Adipose tissue (tissue), 3 donors: ENCODE data around the gene CAPN8. TPM values are rescaled to one million over a fixed set of nuclear protein-coding genes. Genes with fewer than 3 reads are reported as not detected.

Source experiments
- H3K27ac ChIP-seq: one replicate; pipeline ENCODE4 v1.5.1; 2013; ENCODE audit warnings: low read depth, low read length
- WGBS, 3 donors: extraction: QIAGEN DNeasy Blood & Tissue Kit; methylation state at CpG; one replicate each; pipeline ENCODE4 v1.1.7; 2013; 5-methylcytosine and 5-hydroxymethylcytosine counted together
- polyA plus RNA-seq, 3 donors: library from polyadenylated mRNA; stranded (reverse); fragments of 200-250 nt; gene quantifications; one replicate each; pipeline ENCODE4 v1.2.3, GENCODE V29; 2013
- donor health status: healthy with polysubstance abuse.
- donor health status: Bipolar disorder and iron deficiency.
- donor health status: healthy.

The CAPN8 gene
- polyA plus RNA-seq, 3 donors = 0.36 to 22.6 (median 1.0) TPM

DNA sequence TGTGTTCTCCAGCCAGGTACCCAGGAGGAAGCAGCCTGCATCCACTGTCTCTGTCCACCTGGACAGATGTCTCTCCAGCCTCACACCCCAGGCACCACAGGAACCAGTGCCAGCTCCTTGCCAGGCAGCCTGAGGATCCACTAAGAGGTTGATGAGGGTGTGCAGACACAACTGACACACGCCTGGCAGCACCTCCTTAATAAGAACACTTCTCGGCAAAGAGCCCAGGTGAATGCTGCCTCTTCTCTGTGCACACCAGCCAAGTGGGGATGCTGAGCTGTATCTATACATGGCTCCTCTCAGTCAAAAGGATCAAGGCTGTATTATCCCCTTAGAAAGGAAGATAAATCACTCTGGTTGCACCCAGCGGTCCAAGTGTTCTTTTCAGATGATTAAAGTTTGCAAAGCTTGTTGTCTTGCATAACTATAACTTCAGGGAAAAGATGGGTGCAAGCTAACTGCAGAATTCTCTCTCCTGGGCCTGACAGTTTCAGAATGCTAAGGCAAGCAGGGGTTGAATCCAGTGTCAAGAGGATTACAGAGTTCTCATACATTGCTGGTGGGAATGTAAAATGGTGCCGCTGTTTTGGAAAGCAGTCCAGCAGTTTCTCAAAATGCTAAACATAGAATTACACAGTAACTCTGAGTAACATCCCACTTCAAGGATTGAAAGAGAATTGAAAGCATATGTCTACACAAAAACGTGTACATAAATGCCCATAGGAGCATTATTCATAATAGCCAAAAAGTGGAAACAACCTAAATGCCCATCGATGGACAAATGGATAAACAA is 3.7 kb upstream of the CAPN8 start:
- no peak overlapping the region for H3K27ac ChIP-seq
- 71 to 76% (median 76%) methylated on average over 6 of the region's 6 CpGs for WGBS, 3 donors

DNA sequence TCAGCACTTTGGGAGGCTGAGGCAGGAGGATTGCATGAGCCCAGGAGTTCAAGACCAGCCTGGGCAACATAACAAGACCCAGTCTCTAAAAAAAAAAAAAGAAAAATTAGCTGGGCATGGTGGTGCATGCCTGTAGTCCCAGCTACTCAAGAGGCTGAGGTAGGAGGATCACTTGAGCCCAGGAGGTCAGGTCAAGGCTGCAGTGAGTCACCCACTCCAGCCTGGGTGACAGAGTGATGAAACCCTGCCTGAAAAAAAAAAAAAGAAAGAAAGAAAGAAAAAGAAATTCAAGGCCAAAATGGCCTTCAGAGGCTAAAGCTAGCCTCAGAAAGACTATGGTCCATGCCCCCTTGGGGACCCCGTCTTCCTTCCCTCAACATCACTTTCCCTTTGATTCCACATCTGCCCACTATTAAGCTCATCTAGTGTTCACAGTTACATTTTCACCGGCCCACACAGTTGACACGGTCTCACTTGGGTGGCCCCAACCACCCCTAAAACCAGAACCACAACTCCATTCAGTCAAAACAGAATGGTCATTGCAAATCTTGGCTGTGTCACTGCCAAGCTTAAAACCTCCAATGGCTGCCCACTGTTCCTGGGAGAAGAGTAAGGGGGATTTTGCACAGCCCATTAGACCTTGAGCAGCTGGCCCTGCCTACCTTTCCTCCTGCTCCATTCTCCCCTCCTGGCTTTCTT is 2.1 kb upstream of the CAPN8 start:
- H3K27ac ChIP-seq = no peak overlapping the region
- 89 to 98% (median 92%) methylated on average over 3 of the region's 3 CpGs for WGBS, 3 donors

DNA sequence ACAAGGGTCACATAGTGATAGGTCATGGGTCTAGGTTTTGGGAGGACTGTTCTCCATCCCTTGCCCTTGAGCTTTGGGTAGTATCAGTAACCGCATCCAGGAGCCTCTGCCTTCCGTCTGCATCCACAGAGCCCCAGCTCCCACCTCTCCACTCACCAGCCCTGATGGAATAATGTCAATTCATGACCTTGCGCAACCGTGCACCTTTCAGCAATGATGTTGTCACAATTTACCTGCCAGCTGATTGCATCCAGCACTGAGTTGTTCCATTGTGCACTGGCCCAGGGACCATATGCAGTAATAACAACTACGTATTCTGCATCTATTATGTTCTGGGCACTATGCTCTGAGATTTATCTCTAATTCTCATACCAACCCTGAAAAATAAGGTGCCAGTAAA is 1.4 kb downstream of the CAPN8 start:
- 73 to 77% (median 75%) methylated on average over 5 of the region's 5 CpGs for WGBS, 3 donors

DNA sequence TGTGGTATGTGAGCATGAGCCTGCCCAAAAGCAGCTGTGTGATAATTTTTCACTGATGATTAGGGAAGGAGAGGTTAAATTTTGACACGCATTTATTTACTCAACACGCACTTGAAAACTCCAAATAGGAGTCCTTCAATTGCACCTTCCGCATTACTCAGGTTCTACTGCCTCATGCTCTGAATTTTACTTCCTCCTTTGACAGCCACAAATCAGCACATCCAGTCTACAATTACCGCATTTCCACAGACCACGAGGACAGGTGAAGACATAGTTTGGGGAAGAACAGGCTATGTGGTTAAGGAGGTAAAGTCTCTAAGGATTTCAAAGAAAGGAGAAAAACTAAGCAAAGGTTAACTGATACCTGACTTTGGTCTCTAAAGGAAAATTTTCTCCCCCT is 2.6 kb downstream of the CAPN8 start:
- no peak overlapping the region for H3K27ac ChIP-seq
- WGBS, 3 donors = 42 to 57% (median 47%) methylated on average over 5 of the region's 5 CpGs

More for the DNA sequence above, 1.4 kb downstream of the CAPN8 start:
- H3K27ac ChIP-seq = no peak overlapping the region

DNA sequence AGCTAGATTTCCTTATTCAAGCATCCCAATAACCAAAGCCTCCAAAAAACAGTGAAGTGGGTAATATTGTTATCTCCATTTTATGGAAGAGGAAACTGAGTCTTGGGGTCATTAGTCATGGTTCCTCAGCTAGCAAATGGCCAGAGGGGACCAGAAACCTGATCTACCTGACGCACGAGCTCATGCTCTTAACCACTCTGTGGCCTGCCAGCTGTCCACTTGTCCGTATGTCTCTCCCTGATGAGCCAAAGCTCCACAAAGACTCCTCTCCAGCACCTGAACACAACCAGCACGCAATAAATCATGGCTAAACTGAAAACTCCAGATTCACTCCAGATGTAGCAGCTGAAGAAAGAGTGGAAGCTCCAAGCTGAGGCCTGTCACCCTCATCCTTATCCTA is 5.8 kb downstream of the CAPN8 start:
- WGBS, 3 donors = 90 to 95% (median 92%) methylated on average over 4 of the region's 4 CpGs
- no peak overlapping the region for H3K27ac ChIP-seq

DNA sequence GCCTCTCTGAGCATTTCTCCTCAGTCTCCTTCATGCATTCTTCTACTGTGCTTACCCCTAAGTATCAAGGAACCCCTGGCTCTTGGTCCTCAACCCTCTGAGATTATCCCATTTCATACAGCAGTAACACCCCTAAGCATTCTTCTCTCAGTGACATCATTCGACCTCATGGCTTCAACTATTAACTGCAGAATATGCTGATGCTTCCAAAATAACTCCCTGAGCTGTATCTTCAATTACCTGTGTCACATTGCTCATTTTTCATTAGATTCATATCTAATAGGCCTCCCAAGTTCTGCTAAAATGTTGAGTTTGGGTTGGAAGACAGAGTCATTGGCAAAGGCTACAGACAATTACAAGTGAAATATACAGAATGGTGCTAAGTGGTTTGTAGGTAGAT is 7.5 kb downstream of the CAPN8 start:
- no peak overlapping the region for H3K27ac ChIP-seq
- WGBS, 3 donors = 78 to 83% (median 79%) methylated on average over 1 of the region's 1 CpG

DNA sequence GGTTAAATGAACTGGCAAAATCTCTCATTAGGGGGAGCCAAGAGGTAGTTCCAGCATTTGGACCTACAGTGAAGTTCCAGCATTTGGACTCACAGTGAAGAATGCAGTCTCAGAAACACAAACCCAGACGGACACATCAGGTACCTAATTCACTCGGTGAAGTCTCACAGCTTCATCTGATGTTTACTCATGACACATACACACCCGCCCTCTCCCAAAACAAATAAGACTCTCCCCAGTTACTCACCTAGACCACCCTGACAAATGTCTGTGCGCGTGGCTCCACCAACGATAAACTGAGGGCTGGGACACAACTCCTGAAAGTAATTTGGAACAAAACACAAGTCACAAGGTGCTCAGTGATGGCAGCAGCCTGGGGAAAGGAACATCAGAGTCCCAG is 11.4 kb downstream of the CAPN8 start:
- 51 to 77% (median 75%) methylated on average over 6 of the region's 6 CpGs for WGBS, 3 donors
- no peak overlapping the region for H3K27ac ChIP-seq

DNA sequence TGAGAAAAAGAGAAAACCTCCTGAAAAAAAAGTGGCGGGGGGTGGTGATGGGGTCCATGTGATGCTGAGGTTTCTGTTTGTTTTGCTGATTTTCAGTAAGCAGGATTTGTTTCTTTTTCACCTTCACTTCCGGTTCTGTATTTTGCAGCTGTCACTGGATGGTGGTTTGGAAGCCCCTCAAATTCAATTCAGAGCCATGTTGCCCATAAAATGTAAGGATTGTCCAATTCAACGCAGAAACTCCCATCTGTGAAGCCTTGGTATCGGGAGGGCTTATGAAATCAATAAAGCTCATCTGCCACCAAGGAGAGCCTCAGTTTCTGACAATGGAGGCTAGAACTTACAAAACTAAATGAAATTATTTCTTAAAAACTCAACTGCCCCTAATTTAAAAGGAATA is 12.1 kb downstream of the CAPN8 start:
- H3K27ac ChIP-seq = no peak overlapping the region
- WGBS, 3 donors = 95 to 98% (median 96%) methylated on average over 4 of the region's 4 CpGs

DNA sequence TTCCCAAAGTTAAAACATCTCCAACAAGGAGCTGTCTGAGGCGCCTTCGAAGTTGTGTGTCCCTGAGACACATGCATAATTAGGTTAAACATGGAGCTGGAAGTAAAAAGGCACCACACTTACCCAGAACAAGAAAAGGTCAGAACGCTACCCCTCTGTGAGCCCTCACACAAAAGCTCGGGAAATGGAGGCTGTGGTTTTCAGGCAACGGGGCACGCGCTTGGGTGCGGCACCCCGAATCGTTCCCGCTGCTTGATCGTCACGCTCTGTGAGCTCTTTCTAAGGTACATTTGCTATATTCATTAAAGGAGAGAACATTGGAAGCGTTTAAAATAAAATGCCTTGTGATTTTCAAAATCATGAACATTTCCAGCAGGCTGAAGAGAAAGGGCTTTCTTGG is 12.5 kb downstream of the CAPN8 start:
- no peak overlapping the region for H3K27ac ChIP-seq
- WGBS, 3 donors = 95% methylated on average over 14 of the region's 14 CpGs

DNA sequence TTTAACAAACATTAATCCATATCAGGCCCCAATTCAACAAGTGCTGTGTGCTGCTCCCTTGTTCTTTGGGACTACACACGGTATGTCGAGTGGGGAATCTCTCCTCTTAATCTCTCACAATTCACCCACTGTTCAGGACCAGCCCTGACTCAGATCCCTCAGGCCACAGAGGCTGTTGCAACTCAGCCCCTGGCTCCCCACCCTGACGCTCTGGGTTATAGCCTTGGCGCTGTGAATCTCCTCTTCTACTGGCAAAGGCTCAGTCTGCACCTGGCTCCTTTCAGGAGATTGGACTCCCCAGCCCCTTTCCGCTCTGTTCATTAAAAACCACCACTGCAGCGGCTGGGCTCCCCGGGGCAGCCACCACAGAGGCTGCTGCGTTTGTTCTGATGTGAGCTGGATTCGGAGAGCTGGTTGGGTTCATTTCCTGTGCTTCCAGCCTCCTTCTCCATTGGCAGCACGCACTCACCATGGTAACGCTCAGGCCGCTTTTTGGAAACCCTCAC is 13.0 kb downstream of the CAPN8 start:
- WGBS, 3 donors = 77 to 83% (median 83%) methylated on average over 12 of the region's 12 CpGs

DNA sequence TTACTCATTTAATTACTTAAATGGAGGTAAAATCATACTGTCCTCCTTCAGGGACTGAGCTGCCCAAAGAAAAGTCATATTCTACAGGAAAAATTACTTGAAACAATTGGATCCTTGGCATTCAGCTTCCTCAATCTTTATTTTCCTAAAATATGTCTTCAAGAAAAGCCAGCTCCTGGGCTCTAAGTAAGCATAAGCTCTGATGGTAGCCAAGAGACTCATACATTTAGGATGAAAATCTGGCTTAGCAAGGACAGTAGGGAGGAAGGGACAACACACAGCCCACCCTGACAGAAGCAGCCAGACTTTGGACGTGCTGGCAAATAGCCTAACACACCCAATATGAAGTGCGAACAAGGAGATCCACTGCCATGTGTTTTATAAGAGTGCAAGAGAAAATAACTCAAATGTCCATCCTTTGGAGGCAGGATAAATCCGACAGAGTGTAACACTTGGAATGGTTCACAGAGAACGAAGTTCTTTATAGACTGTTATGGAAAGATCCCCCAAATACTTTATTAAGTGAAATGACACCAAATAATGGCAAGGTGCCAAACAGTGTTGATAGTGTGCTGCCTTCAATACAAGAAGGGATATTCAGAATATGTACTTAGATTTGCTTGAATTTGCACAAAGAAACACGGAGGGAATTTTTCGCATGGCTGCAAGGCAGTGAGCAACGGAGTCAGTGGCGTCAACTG is 14.1 kb downstream of the CAPN8 start:
- no peak overlapping the region for H3K27ac ChIP-seq
- 78 to 81% (median 79%) methylated on average over 8 of the region's 8 CpGs for WGBS, 3 donors

More for the DNA sequence above, 13.0 kb downstream of the CAPN8 start:
- no peak overlapping the region for H3K27ac ChIP-seq

DNA sequence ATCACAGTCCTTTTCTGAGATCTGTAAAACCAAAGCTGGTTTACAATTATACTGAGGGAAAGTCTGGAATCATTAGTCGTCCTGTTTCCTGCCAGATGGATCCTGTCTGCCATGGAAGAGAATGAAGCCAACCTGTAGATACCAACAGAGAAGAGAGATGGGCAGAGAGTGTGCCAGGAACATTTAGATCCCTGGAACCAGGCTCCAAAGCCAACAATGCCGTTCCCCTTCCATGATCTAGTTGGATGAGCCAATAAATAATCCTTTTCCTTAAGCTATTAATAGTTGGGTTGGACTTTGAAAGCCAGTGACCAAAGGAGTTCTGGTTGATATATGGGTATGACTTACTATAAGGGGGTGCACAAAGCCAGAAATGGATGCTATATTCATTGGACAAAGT is 15.0 kb downstream of the CAPN8 start:
- H3K27ac ChIP-seq = no peak overlapping the region

DNA sequence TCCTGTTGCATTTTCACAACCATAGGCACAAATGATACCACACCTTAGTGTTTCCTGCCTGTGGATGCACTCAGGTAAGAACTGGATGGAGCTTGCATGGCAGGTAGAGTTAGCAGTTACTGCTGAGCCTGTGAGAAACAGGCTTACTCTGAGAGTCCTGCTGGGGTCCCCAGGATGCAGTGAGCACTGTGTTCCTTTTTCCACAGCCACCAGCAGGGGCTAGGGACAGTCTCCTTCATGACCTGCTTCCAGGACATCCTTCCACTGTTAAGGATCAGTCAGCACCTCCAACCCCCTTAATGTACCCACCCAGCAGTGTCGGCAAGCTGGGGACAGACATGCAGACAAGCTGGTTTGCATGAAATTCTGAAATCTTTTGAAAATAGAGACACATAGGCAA is 16.3 kb downstream of the CAPN8 start:
- WGBS, 3 donors = 0% methylated on average over 1 of the region's 1 CpG
- H3K27ac ChIP-seq = no peak overlapping the region

More for the DNA sequence above, 15.0 kb downstream of the CAPN8 start:
- WGBS, 3 donors = 58 to 79% (median 59%) methylated on average over 2 of the region's 2 CpGs

DNA sequence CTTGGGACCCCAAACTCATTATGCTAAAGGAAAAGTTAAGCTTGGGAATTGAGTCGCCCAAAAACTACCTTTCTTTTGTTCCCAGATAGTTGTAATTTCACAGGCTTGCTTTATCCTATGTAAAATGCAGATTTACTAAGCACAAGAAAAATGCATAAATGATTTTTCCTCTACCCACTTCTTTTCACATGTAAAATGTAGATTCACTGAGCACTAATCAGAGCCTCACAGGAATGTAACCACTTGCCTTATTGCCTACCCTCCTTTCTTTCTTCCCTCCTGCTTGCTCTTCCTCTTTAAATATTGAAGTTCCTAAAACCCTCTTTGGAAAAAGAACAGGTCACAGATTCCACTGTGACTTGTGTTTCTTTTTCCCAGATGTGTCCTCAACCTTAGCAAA is 18.3 kb downstream of the CAPN8 start:
- 85 to 93% (median 89%) methylated on average over 1 of the region's 1 CpG for whole genome bisulfite sequencing, 3 donors
- no peak overlapping the region for H3K27ac ChIP-seq

DNA sequence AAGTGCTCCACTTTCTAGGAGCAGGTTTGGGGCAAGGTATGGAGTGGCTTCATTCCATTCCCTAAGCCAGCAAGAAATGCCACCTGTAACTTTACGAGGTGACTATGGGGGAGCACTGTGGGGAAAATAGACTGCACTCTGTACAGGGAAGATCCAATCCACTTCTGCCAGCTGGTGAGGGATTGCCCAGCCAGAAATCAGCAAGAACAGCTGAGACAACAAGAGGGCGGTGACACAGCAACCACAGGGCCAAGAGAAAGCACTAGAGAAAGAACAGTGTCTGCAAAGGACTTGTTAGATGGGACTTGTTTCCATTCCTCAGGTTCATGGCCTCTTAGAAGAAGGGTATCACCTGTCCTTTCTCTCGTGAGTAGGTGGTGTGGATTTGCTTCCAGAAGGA is 19.6 kb downstream of the CAPN8 start:
- WGBS, 3 donors = 59 to 73% (median 70%) methylated on average over 3 of the region's 3 CpGs
- H3K27ac ChIP-seq = no peak overlapping the region

DNA sequence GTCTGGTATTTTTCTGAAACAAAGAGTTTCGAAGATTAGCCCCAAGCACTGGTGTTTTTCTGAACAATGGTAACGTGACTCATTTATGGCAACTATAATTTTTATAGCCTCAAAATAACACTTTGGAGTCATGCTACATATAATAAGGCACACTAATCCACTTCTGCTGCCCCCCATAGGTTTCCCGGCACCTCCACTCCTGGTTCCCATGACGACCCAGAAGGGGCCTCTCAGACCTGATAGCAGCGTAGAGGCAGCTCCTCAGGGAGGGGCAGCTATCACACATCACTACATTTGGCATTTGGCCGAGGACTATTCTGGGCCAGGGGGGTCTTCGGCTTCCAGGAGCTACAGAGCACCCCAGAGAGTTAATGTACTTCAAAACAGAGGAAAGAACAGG is 23.3 kb downstream of the CAPN8 start:
- 65 to 67% (median 67%) methylated on average over 7 of the region's 7 CpGs for WGBS, 3 donors
- H3K27ac ChIP-seq = no peak overlapping the region

DNA sequence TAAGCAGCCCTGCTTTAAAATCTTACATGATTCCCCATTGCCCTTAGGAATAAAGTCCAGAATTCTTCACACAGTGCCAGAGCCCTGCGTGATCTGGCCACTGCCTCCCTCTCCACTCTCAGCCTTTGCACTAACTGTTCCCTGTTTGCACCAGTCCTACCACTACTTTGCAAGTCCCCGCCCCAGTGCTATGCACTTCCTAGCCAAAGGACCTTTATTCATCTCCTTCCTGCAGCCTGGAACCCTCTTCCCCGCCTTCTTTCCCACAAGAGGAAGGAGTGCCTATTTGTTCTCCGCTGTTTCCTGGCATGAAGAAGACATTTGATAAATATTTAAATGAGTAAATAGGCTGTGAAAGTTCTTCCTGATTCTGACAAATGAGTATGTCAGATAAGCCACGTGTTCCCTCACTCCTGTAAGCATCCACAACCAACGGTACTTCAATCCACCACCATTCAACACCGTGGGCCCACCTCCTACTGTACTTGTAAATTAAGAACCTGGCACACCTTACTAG is 23.9 kb downstream of the CAPN8 start:
- no peak overlapping the region for H3K27ac ChIP-seq
- WGBS, 3 donors = 56 to 66% (median 61%) methylated on average over 7 of the region's 7 CpGs

DNA sequence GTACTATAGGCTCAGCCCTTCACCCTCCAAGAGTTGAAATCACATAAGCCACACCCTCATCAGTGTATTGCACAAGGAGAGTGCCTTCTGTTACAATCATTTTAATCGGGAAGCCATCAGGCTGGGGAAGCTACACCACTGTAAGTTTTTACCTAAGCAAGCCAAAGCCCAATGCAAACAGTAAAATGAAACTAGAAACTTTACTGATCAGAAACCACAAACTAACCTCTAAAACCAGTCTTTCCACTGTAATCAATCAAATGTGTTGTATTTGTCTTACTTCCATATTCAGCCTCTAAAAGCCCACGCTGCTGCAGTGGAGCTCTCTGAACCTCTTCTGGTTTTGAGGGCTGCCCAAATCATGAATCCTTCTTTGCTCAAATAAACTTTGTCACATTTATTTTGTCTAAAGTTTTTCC is 26.2 kb downstream of the CAPN8 start:
- no peak overlapping the region for H3K27ac ChIP-seq
- WGBS, 3 donors = 24 to 55% (median 48%) methylated on average over 2 of the region's 2 CpGs

DNA sequence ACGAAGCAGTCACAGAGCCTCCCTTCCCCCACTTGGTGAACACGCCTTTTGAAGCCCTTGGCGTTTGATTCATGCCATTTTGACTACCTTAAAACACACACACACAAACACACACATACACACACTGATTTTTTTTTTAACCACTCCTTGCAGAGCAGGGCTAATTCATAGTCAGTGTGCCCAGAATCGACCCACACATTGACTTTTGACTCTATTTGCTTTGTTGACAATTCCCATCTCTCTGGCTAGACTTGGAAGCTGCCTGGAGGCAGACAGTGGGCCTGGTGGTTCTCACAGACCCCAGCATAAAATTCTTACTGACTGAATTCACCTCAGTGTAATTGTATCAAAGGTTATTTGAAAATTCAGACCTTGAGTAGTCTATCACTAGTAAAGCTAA is 30.3 kb downstream of the CAPN8 start:
- WGBS, 3 donors = 41 to 77% (median 72%) methylated on average over 4 of the region's 4 CpGs
- H3K27ac ChIP-seq = no peak overlapping the region
